Adrenal gland (tissue), 5 donors: ENCODE results near the gene GPR176.

Source experiments
- POLR2A ChIP-seq, 2 donors: fragments of 450-650 bp; IDR thresholded peaks; one replicate each; pipeline ENCODE4 v1.6.1; 2017; ENCODE audit warnings: antibody characterized with exemption in 2 of 2, mild to moderate bottlenecking in 2 of 2, moderate library complexity in 1 of 2
- TF ChIP-seq, protein P1 (sequence below), 6 experiments: fragments of 450-650 bp in 4 of 6; fragments of 200-600 bp in 2 of 6; sonication (generic) in 1 of 6; IDR thresholded peaks; 1 replicate in 5 of 6; 2 replicates in 1 of 6; pipeline versions ENCODE4 v1.5.1 to v1.8.0; 2016 to 2021; ENCODE audit warnings: antibody characterized with exemption in 6 of 6, mild to moderate bottlenecking in 2 of 6, moderate library complexity in 1 of 6
- donor health status: DM: no; HTN: no; CAD: no.

GRCh38 chr15:39793923-39794322 is 126.1 kb downstream of the GPR176 start:
- TF ChIP-seq, protein P1, sequence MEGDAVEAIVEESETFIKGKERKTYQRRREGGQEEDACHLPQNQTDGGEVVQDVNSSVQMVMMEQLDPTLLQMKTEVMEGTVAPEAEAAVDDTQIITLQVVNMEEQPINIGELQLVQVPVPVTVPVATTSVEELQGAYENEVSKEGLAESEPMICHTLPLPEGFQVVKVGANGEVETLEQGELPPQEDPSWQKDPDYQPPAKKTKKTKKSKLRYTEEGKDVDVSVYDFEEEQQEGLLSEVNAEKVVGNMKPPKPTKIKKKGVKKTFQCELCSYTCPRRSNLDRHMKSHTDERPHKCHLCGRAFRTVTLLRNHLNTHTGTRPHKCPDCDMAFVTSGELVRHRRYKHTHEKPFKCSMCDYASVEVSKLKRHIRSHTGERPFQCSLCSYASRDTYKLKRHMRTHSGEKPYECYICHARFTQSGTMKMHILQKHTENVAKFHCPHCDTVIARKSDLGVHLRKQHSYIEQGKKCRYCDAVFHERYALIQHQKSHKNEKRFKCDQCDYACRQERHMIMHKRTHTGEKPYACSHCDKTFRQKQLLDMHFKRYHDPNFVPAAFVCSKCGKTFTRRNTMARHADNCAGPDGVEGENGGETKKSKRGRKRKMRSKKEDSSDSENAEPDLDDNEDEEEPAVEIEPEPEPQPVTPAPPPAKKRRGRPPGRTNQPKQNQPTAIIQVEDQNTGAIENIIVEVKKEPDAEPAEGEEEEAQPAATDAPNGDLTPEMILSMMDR (IDR thresholded peaks at IDR 0.05), result no peak
- TF ChIP-seq POLR2A (IDR thresholded peaks at IDR 0.05), result no peak
